ES-I3 (cell line): ENCODE results near the gene PKD1.

Experiments
- H3K36me3 ChIP-seq: 2 replicates; pipeline ENCODE4 v1.6.1; 2013; ENCODE audit warnings: mild to moderate bottlenecking, low read length, control low read depth, moderate library complexity; ENCODE audit not compliant: insufficient read depth
- H3K4me1 ChIP-seq: 2 replicates; pipeline ENCODE4 v1.6.1; 2013; ENCODE audit warnings: mild to moderate bottlenecking, control low read depth, low read length; ENCODE audit not compliant: insufficient read depth
- H3K9ac ChIP-seq: 2 replicates; pipeline ENCODE4 v1.6.1; 2013; ENCODE audit warnings: low read depth, mild to moderate bottlenecking, low read length, moderate library complexity
- H3K9me3 ChIP-seq: 2 replicates; pipeline ENCODE4 v1.6.1; 2013; ENCODE audit warnings: mild to moderate bottlenecking, low read length, moderate library complexity; ENCODE audit not compliant: control insufficient read depth, insufficient read depth

PKD1 gene

DNA sequence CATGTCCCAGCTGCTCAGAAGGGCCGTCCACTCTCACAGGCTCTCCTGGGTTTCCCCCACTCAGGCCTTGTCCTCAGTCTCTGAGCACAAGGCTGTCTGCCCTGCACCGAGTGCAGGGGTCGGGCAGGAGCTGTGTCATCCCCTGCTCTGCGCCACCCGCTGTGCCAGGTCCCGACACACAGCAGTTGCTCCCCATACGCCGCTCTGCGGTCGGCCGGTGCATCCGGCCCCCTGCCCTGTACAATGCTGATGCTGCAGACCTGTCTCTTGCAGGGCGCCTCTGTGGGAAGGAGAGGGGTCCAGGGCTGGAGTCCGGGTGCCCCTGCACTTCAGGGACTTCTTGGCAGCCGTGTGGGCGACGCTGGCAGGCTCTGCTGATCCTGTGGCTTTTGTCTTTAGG is 81.8 kb downstream of the PKD1 start:
- Histone ChIP-seq H3K9ac (no peak overlapping the region), H3K9me3 (no peaks in the 10 kb centered on the region), H3K36me3 (no peaks in the 10 kb centered on the region; the same call in 1 of the 2 replicates), H3K4me1 (peaks cover under 1% of the 10 kb centered on the region; the same call in 1 of the 2 replicates)

DNA sequence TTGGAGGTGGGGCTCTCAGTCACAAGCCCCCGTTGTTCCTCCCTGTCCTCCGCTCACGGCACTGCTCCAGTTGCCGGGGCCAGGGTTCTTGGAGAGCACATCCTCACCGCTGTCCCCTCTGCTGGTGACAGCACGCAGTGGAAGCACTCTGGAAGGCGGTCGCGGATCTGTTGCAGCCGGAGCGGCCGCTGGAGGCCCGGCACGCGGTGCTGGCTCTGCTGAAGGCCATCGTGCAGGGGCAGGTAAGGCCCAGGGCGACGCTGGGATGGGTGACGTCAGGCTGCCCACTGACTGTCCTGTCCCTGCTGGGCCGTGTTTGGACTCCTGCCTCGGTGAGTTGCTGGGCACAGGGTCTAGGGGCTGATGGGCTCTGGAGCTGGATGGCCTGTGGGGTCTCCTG is 82.5 kb downstream of the PKD1 start:
- Histone ChIP-seq H3K36me3 (no peaks in the 10 kb centered on the region), H3K9me3 (no peaks in the 10 kb centered on the region), H3K4me1 (peaks cover 6% of the 10 kb centered on the region), H3K9ac (no peak overlapping the region)

DNA sequence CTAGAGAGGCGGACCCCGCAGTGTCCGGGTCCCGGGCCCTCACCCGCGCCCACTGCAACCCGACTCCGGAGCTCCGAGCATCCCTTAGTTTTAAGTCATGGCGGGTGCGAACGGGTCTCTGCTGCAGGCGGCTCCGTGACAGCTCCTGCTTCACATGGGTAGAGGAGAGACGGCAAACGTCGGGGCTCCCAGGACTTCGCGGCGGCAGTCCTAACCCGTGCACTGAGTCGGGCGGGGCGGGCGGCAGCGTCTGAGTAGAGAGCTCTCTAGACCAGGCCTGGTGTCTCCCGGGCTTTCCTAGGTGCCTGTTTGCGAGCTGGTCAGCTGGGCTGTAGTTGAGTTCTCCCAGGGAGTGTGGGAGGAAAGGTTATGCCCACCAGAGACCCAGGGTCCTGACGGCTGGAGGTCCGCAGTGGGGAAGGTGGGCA is 87.6 kb downstream of the PKD1 start:
- Histone ChIP-seq H3K9ac (peak overlapping the region; percentile 75), H3K36me3 (no peaks in the 10 kb centered on the region)

DNA sequence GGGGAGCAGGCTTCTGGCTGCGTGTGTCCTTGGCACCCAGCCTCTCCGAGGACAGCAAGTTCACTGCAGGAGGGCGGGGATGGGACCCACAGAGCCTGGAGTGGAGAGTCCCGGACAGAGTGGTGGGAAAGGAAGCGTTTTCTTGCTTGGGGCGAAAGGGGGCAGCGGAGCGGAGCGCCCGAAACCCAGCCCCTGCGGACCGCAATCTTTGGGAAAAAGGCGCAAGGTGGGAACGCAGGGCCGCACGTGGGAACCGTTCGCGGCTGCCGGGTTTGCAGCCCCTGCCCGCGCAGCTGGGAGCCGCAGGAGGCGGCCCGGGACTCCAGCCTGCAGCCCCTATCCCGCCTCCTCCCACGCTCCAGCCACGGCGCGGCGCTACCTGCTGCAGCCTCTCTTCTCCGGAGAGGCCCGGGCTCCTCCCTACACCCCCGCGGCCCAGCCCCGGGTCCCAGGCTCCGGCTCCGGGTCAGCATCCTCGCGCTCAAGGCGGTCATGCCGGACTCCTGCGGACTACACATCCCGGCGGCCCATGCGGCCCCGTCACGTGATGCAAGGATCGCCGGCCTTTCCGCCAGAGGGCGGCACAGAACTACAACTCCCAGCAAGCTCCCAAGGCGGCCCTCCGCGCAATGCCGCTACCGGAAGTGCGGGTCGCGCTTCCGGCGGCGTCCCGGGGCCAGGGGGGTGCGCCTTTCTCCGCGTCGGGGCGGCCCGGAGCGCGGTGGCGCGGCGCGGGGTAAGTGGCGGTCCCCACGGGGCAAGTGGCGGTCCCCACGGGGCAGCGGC is 88.2 kb downstream of the PKD1 start, which contains the start of the genes NTHL1 and TSC2:
NTHL1 (minus strand) TSS at position 505 of the 786 bp plus-strand sequence; CDS start at position 494, 11 bp downstream.
TSC2 (plus strand) TSS at position 656 of the 786 bp plus-strand sequence. CDS start 631 bp downstream, outside the sequence.
- no peaks in the 10 kb centered on the region for H3K9me3 ChIP-seq
- peak within 1 kb of the TSS; percentile 75 for H3K9ac ChIP-seq
- no peaks in the 10 kb centered on the region for H3K36me3 ChIP-seq
- H3K4me1 ChIP-seq = peaks cover 6% of the 10 kb centered on the region

More for the DNA sequence above, 87.6 kb downstream of the PKD1 start:
- Histone ChIP-seq H3K4me1 (peaks cover 6% of the 10 kb centered on the region), H3K9me3 (no peaks in the 10 kb centered on the region)

DNA sequence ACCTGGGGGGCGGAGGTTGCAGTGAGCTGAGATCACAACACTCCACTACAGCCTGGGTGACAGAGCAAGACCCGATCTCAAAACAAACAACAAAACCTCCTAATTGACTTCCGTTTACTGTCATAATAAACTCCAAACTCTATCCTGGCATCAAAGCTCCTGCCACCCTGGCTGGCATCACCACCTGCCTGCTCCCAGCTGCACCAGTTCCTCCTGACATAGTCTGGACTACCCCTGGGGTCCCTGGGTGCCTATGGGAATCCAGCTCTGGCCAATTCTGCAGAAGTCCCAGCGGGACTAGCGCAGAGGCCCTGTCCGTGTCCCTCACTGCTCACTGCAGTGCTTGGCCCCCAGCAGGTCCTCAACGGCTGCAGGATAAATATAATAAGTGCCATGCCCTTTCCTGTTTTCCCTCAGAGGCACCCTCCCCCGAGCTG is 88.8 kb downstream of the PKD1 start:
- peaks cover 6% of the 10 kb centered on the region for H3K4me1 ChIP-seq
- H3K9ac ChIP-seq = peak overlapping the region; percentile 75
- H3K36me3 ChIP-seq = no peaks in the 10 kb centered on the region
- no peaks in the 10 kb centered on the region for H3K9me3 ChIP-seq

DNA sequence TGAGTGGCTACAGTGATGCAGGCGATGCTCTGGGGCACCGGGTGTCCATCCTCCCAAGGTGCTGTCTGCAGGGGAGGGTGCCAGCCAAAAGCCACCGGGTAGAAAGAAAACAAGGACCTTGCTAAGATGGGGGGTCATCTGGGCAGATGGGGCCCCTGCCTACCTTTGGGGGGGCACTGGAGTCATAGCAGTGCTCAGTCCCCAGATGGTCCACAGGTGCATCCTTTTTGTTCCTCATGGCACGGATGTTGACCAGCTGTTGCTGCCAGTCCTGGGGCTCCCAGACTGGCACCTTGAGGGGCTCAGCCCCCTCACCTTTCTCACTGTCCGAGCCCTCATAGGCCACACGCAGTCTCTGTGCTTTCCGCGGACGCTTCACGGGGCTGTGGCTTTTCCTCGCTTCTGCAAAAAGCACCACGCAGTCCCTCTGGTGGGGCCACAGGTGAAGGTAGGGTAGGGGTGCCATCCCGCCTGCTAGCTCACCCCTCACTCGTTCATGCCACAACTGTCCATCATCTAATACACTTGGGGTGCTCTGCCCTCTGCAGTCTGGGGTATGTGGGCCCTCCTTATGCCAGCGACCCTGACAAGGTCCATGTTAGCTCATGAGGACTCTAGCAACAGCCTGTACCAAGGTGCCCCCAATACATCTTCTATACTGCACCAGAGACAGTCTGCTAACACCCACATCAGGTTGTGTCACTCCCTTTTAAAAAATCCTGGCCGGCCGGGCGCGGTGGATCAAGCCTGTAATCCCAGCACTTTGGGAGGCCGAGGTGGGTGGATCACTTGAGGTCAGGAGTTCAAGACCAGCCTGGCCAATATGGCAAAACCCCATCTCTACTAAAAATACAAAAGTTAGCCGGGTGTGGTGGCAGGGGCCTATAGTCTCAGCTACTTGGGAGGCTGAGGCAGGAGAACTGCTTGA is 89.5 kb downstream of the PKD1 start:
- peaks cover 6% of the 10 kb centered on the region for H3K4me1 ChIP-seq
- H3K9ac ChIP-seq = no peak overlapping the region

DNA sequence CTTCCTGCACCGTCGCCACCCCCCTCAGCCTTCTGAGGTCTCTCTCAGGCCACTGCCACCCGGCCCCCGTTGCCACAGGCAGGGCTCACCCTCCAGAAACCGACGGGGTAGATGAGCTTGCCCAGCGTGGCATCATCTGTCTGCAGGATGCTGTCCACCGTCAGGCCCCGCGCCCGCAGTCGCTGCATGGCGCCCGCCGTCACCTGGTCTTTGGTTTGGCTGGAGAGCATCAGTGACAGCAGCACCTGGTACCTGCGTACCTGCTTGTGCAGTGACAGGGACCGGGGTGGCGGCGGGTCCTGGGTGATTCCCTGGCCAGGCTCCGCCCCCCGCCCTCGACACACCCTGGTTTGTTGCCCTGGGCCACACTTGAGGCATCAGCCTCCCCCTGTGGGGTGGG is 91.2 kb downstream of the PKD1 start:
- no peaks in the 10 kb centered on the region for H3K9me3 ChIP-seq
- H3K9ac ChIP-seq = no peak overlapping the region
- H3K36me3 ChIP-seq = no peaks in the 10 kb centered on the region
- peaks cover 6% of the 10 kb centered on the region for H3K4me1 ChIP-seq

More for the DNA sequence above, 89.5 kb downstream of the PKD1 start:
- no peaks in the 10 kb centered on the region for H3K9me3 ChIP-seq
- H3K36me3 ChIP-seq = no peaks in the 10 kb centered on the region

DNA sequence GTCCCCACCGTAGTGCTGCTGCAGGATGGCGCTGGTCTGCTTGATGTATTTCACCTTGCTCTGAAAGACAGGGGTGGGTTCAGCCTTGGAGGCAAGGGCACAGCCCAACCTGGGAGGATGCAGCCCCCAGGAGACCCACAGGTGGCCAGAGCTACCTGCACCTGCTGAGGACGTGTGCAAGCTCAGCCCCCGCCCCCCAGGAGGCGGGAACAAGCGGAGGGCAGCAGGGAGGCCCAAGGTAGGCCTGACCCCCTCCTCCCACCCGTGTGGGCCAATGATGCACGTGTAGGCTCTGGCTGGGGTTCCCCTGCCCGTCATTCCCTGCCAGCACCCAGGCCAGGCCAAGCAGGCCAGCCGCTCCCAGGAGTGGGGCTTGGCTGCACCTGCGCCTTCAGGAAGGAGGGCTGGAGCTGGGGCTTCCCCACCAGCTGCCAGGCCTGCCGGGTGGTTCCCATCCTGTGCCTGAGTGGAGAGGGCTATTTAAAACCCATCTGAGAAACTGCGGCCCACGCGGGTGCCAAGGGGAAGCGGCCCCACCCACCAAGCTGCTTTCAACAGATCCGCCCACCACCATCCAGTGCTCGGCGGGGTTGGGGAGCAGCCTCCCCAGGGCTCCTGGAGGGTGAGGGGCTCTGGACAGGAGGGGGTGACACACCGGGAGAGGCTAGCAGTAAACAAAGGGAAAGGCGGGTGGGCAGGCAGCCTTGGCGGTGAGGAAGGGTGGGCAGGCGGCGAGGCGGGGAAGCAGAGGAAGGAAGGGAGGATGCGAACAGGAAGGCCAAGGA is 91.8 kb downstream of the PKD1 start:
- Histone ChIP-seq H3K9ac (no peak overlapping the region), H3K4me1 (peaks cover 5% of the 10 kb centered on the region), H3K36me3 (no peaks in the 10 kb centered on the region), H3K9me3 (no peaks in the 10 kb centered on the region)

DNA sequence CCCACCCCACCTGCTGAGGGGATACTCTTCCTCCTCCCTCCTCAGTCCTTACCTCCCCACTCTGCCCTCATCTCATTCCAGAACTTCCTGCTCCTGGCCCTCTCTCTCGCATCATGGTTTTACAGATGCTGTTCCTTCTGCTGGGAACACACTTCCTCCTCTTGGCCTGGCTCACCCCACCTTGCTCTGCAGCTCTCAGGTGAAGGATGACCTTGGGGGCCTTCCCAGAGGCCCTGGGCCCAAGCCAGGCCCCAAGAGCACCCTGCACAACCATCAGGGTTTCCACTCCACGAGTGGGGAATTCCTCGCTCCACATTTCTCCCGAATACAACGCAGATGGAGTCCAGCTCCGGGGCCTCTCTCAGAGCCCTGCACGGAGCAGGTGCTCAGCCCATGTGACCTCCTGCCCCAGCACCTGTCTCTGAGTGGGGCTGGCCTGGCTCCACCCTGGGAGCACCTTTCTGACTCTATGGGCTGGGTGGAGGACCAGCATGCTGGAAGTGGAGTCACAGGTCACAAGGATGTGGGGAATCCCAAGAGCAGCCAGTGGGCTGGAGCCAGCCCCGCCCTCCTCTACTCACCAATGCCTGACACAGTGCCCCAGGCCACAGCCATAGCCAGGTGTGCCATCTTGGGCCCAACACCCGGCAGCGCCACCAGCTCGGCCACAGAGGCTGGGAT is 92.6 kb downstream of the PKD1 start:
- Histone ChIP-seq H3K9me3 (no peaks in the 10 kb centered on the region), H3K36me3 (no peaks in the 10 kb centered on the region), H3K9ac (no peak overlapping the region), H3K4me1 (no peaks in the 10 kb centered on the region; the same call in 1 of the 2 replicates)

DNA sequence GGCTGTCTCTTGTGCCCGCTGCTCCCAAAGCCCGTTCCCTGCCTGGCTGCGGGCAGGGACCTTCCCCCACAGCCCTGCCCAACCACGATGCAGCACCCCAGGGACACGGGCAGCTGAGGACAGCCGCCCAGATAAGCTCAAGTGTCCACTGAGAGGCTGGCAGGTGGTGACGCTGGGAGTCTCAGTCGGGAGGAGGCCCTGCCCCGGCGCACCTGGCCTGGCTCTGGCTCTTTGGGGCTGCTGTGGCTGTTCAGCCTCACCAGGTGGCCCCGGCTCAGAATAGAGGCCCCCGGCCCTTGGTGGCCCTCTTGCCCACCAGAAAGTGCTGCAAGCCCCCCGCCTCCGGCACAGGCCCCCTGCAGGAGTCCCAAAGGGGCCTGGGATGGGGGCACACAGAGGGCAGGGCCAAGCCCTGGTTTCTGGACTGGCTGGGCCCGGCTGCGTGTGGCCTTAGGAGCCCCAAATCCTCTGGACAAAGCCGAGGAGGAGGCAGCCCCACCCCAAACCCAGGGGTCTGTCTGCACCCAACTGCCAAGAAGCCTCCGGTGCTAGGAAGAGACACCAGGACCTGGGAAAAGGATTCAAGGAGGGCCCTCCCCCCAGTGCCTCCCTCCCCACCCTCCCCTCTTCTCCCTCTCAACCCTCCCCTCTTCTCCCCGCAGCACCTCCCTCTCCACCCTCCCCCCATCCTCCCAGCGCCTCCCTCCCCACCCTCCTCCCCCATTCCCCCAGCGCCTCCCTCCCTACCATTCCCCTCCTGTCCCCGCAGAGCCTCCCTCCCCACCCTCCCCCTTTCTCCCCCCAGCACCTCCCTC is 93.3 kb downstream of the PKD1 start:
- Histone ChIP-seq H3K36me3 (no peaks in the 10 kb centered on the region), H3K9ac (no peak overlapping the region), H3K4me1 (no peaks in the 10 kb centered on the region; the same call in 1 of the 2 replicates), H3K9me3 (no peaks in the 10 kb centered on the region)

DNA sequence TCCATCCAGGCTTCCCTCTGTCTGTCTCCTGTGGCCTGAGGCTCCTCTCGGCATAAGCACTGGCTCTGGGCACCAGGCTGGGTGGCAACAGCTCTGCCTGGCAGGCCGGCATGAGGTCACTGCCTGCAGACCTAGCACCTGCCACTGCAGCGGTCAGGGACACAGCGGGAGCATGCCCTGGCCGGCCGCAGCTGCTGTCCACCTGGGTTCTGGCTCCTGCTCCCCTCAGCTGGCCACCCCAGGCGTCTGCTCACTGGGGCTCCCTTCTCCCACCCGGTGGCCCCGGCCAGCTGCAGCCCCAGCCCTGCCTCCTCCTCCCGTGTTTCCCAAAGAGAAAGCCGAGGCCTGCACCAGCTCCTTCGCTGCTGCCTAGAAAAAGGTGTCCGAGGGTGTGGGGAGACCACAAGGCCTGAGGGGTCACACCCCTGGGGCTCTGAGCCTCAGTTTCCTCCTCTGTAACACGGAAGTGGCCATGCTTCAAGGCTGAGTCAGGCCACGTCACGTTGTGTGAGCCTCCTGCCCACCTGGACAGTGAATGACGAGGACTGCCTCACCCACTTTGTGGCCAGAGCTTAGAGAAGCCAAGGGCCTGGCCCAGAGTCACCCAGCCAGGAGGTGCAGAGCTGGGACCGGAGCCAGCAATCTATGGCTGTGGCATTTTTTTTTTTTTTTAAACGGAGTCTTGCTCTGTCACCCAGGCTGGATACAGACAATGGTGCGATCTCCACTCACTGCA is 94.7 kb downstream of the PKD1 start:
- H3K9ac ChIP-seq = no peak overlapping the region
- no peaks in the 10 kb centered on the region for H3K9me3 ChIP-seq
- no peaks in the 10 kb centered on the region for H3K36me3 ChIP-seq
- no peaks in the 10 kb centered on the region; the same call in 1 of the 2 replicates for H3K4me1 ChIP-seq

DNA sequence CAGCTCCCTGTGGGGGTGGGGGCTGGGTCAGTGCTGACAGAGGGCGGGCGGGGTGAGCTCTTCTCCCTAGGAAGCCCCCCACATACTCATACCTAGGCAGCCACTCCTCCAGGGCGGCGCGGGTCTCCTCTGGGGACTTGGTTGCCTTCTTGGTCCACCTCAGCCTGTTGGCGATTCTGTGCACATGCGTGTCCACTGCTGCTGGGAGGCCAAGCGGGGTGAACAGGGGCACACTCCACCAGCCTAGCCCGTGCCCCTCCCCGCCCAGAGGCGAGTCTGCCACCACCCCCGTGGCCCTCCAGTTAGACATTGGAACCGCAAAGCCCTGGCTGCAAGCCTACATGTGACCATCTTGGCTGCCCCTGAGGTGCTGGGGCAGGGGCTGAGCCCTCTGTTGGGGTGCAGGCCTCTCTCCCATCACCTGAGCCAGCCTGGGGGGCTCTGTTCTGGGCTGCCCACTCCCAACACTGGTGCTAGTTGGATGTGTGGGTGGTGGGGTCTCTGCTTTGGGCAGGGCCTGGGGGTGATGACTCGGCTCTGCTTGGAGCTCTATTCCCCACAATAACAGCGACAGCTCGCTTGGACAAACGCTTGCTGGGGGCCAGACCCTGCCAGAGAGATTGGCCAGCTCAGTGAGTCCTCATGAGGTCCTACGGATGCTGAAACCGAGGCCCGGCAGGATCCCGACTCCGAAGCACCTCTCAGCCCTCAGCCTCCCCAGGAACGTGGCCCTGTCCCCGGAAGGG is 95.5 kb downstream of the PKD1 start:
- no peaks in the 10 kb centered on the region for H3K9me3 ChIP-seq
- no peaks in the 10 kb centered on the region for H3K36me3 ChIP-seq
- no peak overlapping the region for H3K9ac ChIP-seq
- no peaks in the 10 kb centered on the region; the same call in 1 of the 2 replicates for H3K4me1 ChIP-seq
